ENCODE data around the gene OXER1.

DNA sequence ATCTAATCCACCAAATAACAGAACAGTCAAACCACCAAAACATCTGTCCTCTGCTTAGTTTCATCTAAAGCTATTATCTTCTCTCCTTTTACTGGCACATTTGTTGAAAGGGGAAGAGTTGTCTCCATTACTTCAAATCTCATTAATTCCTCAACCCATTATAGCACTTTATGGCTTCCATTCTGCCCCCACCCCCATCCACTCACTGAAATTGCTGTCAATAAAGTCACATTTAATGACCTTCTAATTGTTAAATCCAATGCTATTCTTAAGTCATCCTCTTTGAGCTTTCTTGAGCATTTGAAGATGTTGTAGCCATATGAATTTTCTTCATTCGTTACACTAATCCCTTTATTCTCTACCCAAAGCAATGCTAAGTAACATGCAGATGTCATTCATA, 5.2 kb downstream of the OXER1 start:
- TF ChIP-seq SUZ12 (IDR thresholded peaks at IDR 0.05; ENCODE audit: extremely low read depth, insufficient read depth, insufficient read length) (no peak), YY1 (IDR thresholded peaks at IDR 0.05; ENCODE audit: insufficient read depth, insufficient read length) (no peak)

Measured in NT2/D1 (cell line).